Endothelial cell (in vitro differentiated cells): Measurements from ENCODE around the gene ZNF300. TPM values are rescaled to one million over a fixed set of nuclear protein-coding genes. Genes with fewer than 3 reads are reported as not detected.

Source experiments
- DNase-seq: peaks from one replicate; pipeline ENCODE4 v3.0.0; 2021; ENCODE audit warnings: low spot score
- H3K27ac Mint-ChIP-seq: one replicate; pipeline ENCODE4 v1.8.0; 2021; ENCODE audit warnings: mixed read lengths, inconsistent platforms; ENCODE audit not compliant: unreplicated experiment
- H3K27me3 Mint-ChIP-seq: one replicate; pipeline ENCODE4 v1.8.0; 2021; ENCODE audit warnings: mild to moderate bottlenecking, moderate library complexity, mixed read lengths, inconsistent platforms; ENCODE audit not compliant: unreplicated experiment
- H3K36me3 Mint-ChIP-seq: one replicate; pipeline ENCODE4 v1.8.0; 2021; ENCODE audit warnings: mild to moderate bottlenecking, low read depth, mixed read lengths, inconsistent platforms; ENCODE audit not compliant: unreplicated experiment
- H3K4me1 Mint-ChIP-seq: one replicate; pipeline ENCODE4 v1.8.0; 2021; ENCODE audit warnings: mild to moderate bottlenecking, mixed read lengths, inconsistent platforms; ENCODE audit not compliant: unreplicated experiment
- H3K4me3 Mint-ChIP-seq: one replicate; pipeline ENCODE4 v1.8.0; 2021; ENCODE audit warnings: mild to moderate bottlenecking, mixed read lengths, inconsistent platforms; ENCODE audit not compliant: unreplicated experiment
- H3K9me3 Mint-ChIP-seq: one replicate; pipeline ENCODE4 v1.8.0; 2021; ENCODE audit warnings: mixed read lengths, inconsistent platforms; ENCODE audit not compliant: unreplicated experiment
- CTCF ChIP-seq: fragments of 200-600 bp; sonication (generic); IDR thresholded peaks from one replicate; pipeline ENCODE4 v1.5.0; 2021; ENCODE audit warnings: antibody characterized with exemption; ENCODE audit not compliant: unreplicated experiment
- long read RNA-seq: library from polyadenylated mRNA; unstranded; transcript quantifications from one replicate; pipeline ENCODE4 v2.0.0, GENCODE V29; 2020; ENCODE audit not compliant: unreplicated experiment
- total RNA-seq: library from RNA; stranded (reverse); fragmentation: NEBNext Ultra II Directional; extraction: Animal tissue kit (Norgen Biotek cat#: 25700); gene quantifications from one replicate; pipeline ENCODE4 v1.2.1, GENCODE V29; 2021; ENCODE audit not compliant: unreplicated experiment

Gene ZNF300
- total RNA-seq, result 11.1 TPM
- long read RNA-seq, full-length matches to known transcripts, result 3 of 3 reads
- long read RNA-seq, partial matches to known transcripts, result 0 of 3 reads
- long read RNA-seq, other reads (novel, unspliced or antisense), result 0 of 3 reads

GRCh38 chr5:150904479-150905311, at the start of gene ZNF300:
TSS of gene ZNF300 (minus strand) at chr5:150904980. CDS start at chr5:150903155, 1,825 bp downstream.
- Mint-ChIP-seq H3K27me3 (peaks cover 3% of the 10 kb centered on the region), H3K4me3 (peak within 1 kb of the TSS; percentile 96), H3K9me3 (peaks cover 27% of the 10 kb centered on the region), H3K27ac (peak within 1 kb of the TSS; percentile 99), H3K36me3 (peaks cover 54% of the 10 kb centered on the region), H3K4me1 (peaks cover 12% of the 10 kb centered on the region)
- peak; percentile 78 for DNase-seq
- TF ChIP-seq CTCF, result no peak

- H3K9me3 Mint-ChIP-seq, result peaks cover 28% of the 10 kb centered on the region
These were observed 43.8 kb upstream of the ZNF300 start for GRCh38 chr5:150948539-150948938.

GRCh38 chr5:150946351-150946905, 41.6 kb upstream of the ZNF300 start:
- Mint-ChIP-seq H3K9me3 (peaks cover 26% of the 10 kb centered on the region), H3K36me3 (peaks cover 12% of the 10 kb centered on the region), H3K4me1 (no peaks in the 10 kb centered on the region), H3K27ac (no peak overlapping the region), H3K27me3 (no peaks in the 10 kb centered on the region), H3K4me3 (peak overlapping the region; percentile 12)
- no peak for TF ChIP-seq CTCF
- DNase-seq, result no peak

More at GRCh38 chr5:150948539-150948938, 43.8 kb upstream of the ZNF300 start:
- DNase-seq, result no peak
- peaks cover 12% of the 10 kb centered on the region for H3K36me3 Mint-ChIP-seq
- no peak overlapping the region for H3K4me3 Mint-ChIP-seq
- no peak for TF ChIP-seq CTCF
- no peak overlapping the region for H3K27ac Mint-ChIP-seq
- H3K4me1 Mint-ChIP-seq, result no peaks in the 10 kb centered on the region
- H3K27me3 Mint-ChIP-seq, result no peaks in the 10 kb centered on the region

GRCh38 chr5:150945947-150946346, 41.2 kb upstream of the ZNF300 start:
- Mint-ChIP-seq H3K27me3 (no peaks in the 10 kb centered on the region), H3K4me1 (no peaks in the 10 kb centered on the region), H3K36me3 (peaks cover 12% of the 10 kb centered on the region), H3K27ac (no peak overlapping the region), H3K4me3 (no peak overlapping the region), H3K9me3 (peaks cover 26% of the 10 kb centered on the region)
- no peak for DNase-seq
- TF ChIP-seq CTCF, result no peak

- Mint-ChIP-seq H3K27ac (no peak overlapping the region), H3K27me3 (no peaks in the 10 kb centered on the region), H3K36me3 (peaks cover 12% of the 10 kb centered on the region), H3K9me3 (peaks cover 26% of the 10 kb centered on the region), H3K4me1 (no peaks in the 10 kb centered on the region), H3K4me3 (no peak overlapping the region)
- no peak for TF ChIP-seq CTCF
- DNase-seq, result no peak
These were observed 40.7 kb upstream of the ZNF300 start for GRCh38 chr5:150945486-150945885.
